ENCODE measurements around the gene FREM1. TPM values are rescaled to one million over a fixed set of nuclear protein-coding genes. Genes with fewer than 3 reads are reported as not detected.

FREM1 gene
- total RNA-seq, 2 experiments from 2014 or later = not detected

Other genes with a start within 250 kb of the FREM1 start
- 1 to 10 TPM; 7.0 to 7.9 TPM for gene ZDHHC21, start 217.0 kb downstream of the FREM1 start, total RNA-seq
- not detected for gene CER1, start 187.7 kb downstream of the FREM1 start, total RNA-seq

All from activated CD4-positive, alpha-beta T cell treated with anti-CD3 and anti-CD28 coated beads, Interleukin-2, amount 10 ng/mL, durations not matched to agents 7 days and 5 days (primary cell).